ENCODE measurements around the gene SLAMF9.

SLAMF9 gene

GRCh38 chr1:159991513-159991912 is 37.5 kb upstream of the SLAMF9 start:
- no peak for TF ChIP-seq ZFX (IDR thresholded peaks at IDR 0.05; ENCODE audit: borderline replicate concordance)
- H3K27ac ChIP-seq = no peak overlapping the region

GRCh38 chr1:159990005-159990404 is 36.0 kb upstream of the SLAMF9 start:
- TF ChIP-seq CTCF (IDR thresholded peaks at IDR 0.05) = no peak
- no peak for TF ChIP-seq ZFX (IDR thresholded peaks at IDR 0.05; ENCODE audit: borderline replicate concordance)
- H3K27ac ChIP-seq = no peak overlapping the region

DNA sequence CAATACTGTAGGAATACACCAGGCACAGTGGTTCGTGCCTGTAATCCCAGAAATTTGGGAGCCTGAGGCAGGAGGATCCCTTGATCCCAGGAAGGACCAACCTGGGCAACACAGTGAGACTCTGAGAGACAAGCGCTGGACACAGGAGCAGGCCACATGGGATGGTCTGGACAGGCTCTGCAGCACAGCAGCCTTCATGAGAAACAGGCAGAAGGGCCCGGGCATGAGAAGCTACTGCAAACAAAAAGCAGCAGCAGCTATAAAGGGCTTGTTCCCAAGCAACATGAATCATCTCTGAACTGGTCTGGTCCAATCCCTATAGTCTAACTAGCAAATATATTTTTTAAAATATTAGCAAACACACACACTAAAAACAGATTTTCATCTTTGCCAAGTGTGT is 35.5 kb upstream of the SLAMF9 start:
- H3K27ac ChIP-seq = no peak overlapping the region
- TF ChIP-seq ZFX (IDR thresholded peaks at IDR 0.05; ENCODE audit: borderline replicate concordance) (no peak), CTCF (IDR thresholded peaks at IDR 0.05) (no peak)

- no peak overlapping the region for H3K27ac ChIP-seq
- no peak for TF ChIP-seq ZFX (IDR thresholded peaks at IDR 0.05; ENCODE audit: borderline replicate concordance)
- no peak for TF ChIP-seq CTCF (IDR thresholded peaks at IDR 0.05)
These were observed 34.0 kb upstream of the SLAMF9 start for GRCh38 chr1:159988006-159988405.

DNA sequence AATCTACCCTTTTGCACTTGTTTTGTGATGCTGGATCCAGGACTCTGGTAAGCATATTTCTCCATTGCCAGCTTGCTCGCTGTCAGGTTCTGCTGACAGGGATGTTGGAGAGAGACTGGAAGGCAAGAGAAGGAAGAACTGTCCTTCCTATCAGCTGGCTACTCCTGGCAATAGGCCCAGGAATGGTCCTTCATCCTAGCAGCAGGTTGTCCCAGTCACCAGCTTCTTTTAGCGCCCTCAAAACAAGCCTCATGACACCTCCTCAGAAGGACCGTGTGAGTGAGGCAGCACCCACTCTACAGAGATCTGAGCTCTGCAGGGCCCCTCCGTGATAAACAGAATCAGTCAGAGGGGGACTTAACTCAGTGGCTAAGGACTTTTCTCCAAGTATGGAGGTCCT is 33.1 kb upstream of the SLAMF9 start:
- TF ChIP-seq CTCF (IDR thresholded peaks at IDR 0.05) (no peak), ZFX (IDR thresholded peaks at IDR 0.05; ENCODE audit: borderline replicate concordance) (no peak)
- H3K27ac ChIP-seq = no peak overlapping the region

DNA sequence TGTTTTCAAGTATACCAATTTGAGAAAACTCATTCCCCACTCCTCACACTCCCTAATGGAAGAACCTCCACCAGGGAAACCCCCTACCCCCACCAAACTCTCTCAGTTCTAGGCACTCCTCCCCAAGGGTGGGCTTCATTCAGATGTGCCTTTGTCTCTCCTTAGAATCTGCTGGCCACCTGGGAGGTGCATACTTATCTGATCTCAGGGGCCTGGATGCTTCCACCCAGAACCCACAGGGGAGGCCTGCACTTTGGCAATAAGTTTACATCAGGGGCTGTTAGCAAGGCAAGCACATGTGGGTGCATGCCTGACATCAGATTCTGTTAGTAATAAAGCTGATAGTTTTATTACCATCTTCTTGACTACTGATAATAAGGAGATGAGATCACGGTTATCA is 32.5 kb upstream of the SLAMF9 start:
- no peak for TF ChIP-seq CTCF (IDR thresholded peaks at IDR 0.05)
- no peak for TF ChIP-seq ZFX (IDR thresholded peaks at IDR 0.05; ENCODE audit: borderline replicate concordance)
- no peak overlapping the region for H3K27ac ChIP-seq

DNA sequence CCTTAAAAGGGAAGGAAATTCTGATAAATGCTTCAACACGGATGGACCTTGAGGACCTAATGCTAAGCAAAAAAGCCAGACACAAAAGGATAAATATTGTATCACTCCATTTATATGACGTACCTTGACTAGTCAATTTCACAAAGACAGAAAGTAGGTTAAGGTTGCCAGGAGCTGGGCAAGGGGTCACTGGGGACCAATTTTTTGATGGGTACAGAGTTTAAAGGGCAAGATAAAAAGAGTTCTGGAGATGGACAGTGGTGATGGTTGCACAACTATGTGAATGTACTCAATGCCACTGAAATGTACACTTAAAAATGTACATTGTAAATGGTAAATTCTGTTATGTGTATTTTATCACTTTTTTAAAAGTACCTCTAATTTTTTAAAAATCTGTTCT is 32.1 kb upstream of the SLAMF9 start:
- no peak overlapping the region for H3K27ac ChIP-seq

More for the DNA sequence above, 32.1 kb upstream of the SLAMF9 start:
- TF ChIP-seq ZFX (IDR thresholded peaks at IDR 0.05; ENCODE audit: borderline replicate concordance) (no peak), CTCF (IDR thresholded peaks at IDR 0.05) (no peak)

All from 22Rv1 (cell line).